Measurements from ENCODE around the gene MGST1.

Gene MGST1

GRCh38 chr12:16348435-16349130 lies 1.1 kb downstream of the MGST1 start:
- H3K27ac ChIP-seq (ENCODE audit: insufficient read depth, low read length, poor library complexity, severe bottlenecking): no peak overlapping the region
- H3K36me3 ChIP-seq (ENCODE audit: control insufficient read depth, insufficient read depth, low read length): no peaks in the 10 kb centered on the region
- no peak for DNase-seq
- H3K4me1 ChIP-seq (ENCODE audit: control insufficient read depth, insufficient read depth, low read length, poor library complexity, severe bottlenecking): no peaks in the 10 kb centered on the region
- H3K4me3 ChIP-seq (ENCODE audit: insufficient read depth, low read depth, low read length, poor library complexity, severe bottlenecking): no peak overlapping the region
- H3K9me3 ChIP-seq (ENCODE audit: control insufficient read depth, low read length): no peaks in the 10 kb centered on the region
- H3K27me3 ChIP-seq (replicated peaks; ENCODE audit: control insufficient read depth, insufficient read depth, low read length, poor library complexity, severe bottlenecking): no peaks in the 10 kb centered on the region

GRCh38 chr12:16349131-16349460 lies 1.7 kb downstream of the MGST1 start:
- Histone ChIP-seq H3K27ac (ENCODE audit: insufficient read depth, low read length, poor library complexity, severe bottlenecking) (no peak overlapping the region), H3K4me3 (ENCODE audit: insufficient read depth, low read depth, low read length, poor library complexity, severe bottlenecking) (no peak overlapping the region), H3K9me3 (ENCODE audit: control insufficient read depth, low read length) (no peaks in the 10 kb centered on the region), H3K4me1 (ENCODE audit: control insufficient read depth, insufficient read depth, low read length, poor library complexity, severe bottlenecking) (no peaks in the 10 kb centered on the region), H3K36me3 (ENCODE audit: control insufficient read depth, insufficient read depth, low read length) (no peaks in the 10 kb centered on the region), H3K27me3 (replicated peaks; ENCODE audit: control insufficient read depth, insufficient read depth, low read length, poor library complexity, severe bottlenecking) (no peaks in the 10 kb centered on the region)
- no peak for DNase-seq

- no peaks in the 10 kb centered on the region for H3K36me3 ChIP-seq (ENCODE audit: control insufficient read depth, insufficient read depth, low read length)
Observed at GRCh38 chr12:16350682-16351081, 3.2 kb downstream of the MGST1 start.

GRCh38 chr12:16352481-16352880 lies 5.0 kb downstream of the MGST1 start:
- H3K4me1 ChIP-seq (ENCODE audit: control insufficient read depth, insufficient read depth, low read length, poor library complexity, severe bottlenecking): no peaks in the 10 kb centered on the region
- no peaks in the 10 kb centered on the region for H3K9me3 ChIP-seq (ENCODE audit: control insufficient read depth, low read length)
- H3K27me3 ChIP-seq (replicated peaks; ENCODE audit: control insufficient read depth, insufficient read depth, low read length, poor library complexity, severe bottlenecking): no peaks in the 10 kb centered on the region
- no peak for DNase-seq
- H3K36me3 ChIP-seq (ENCODE audit: control insufficient read depth, insufficient read depth, low read length): no peaks in the 10 kb centered on the region
- no peak overlapping the region for H3K4me3 ChIP-seq (ENCODE audit: insufficient read depth, low read depth, low read length, poor library complexity, severe bottlenecking)
- no peak overlapping the region for H3K27ac ChIP-seq (ENCODE audit: insufficient read depth, low read length, poor library complexity, severe bottlenecking)

More at GRCh38 chr12:16350682-16351081, 3.2 kb downstream of the MGST1 start:
- Histone ChIP-seq H3K9me3 (ENCODE audit: control insufficient read depth, low read length) (no peaks in the 10 kb centered on the region), H3K27ac (ENCODE audit: insufficient read depth, low read length, poor library complexity, severe bottlenecking) (no peak overlapping the region), H3K4me3 (ENCODE audit: insufficient read depth, low read depth, low read length, poor library complexity, severe bottlenecking) (no peak overlapping the region), H3K4me1 (ENCODE audit: control insufficient read depth, insufficient read depth, low read length, poor library complexity, severe bottlenecking) (no peaks in the 10 kb centered on the region), H3K27me3 (replicated peaks; ENCODE audit: control insufficient read depth, insufficient read depth, low read length, poor library complexity, severe bottlenecking) (no peaks in the 10 kb centered on the region)
- DNase-seq: no peak

GRCh38 chr12:16358878-16359277 lies 11.4 kb downstream of the MGST1 start:
- peaks cover 3% of the 10 kb centered on the region for H3K9me3 ChIP-seq (ENCODE audit: control insufficient read depth, low read length)
- H3K27me3 ChIP-seq (replicated peaks; ENCODE audit: control insufficient read depth, insufficient read depth, low read length, poor library complexity, severe bottlenecking): no peaks in the 10 kb centered on the region
- no peak overlapping the region for H3K4me3 ChIP-seq (ENCODE audit: insufficient read depth, low read depth, low read length, poor library complexity, severe bottlenecking)
- DNase-seq: no peak
- H3K4me1 ChIP-seq (ENCODE audit: control insufficient read depth, insufficient read depth, low read length, poor library complexity, severe bottlenecking): no peaks in the 10 kb centered on the region
- no peak overlapping the region for H3K27ac ChIP-seq (ENCODE audit: insufficient read depth, low read length, poor library complexity, severe bottlenecking)
- no peaks in the 10 kb centered on the region for H3K36me3 ChIP-seq (ENCODE audit: control insufficient read depth, insufficient read depth, low read length)

- Histone ChIP-seq H3K4me3 (ENCODE audit: insufficient read depth, low read depth, low read length, poor library complexity, severe bottlenecking) (no peak overlapping the region), H3K27me3 (replicated peaks; ENCODE audit: control insufficient read depth, insufficient read depth, low read length, poor library complexity, severe bottlenecking) (no peaks in the 10 kb centered on the region), H3K36me3 (ENCODE audit: control insufficient read depth, insufficient read depth, low read length) (no peaks in the 10 kb centered on the region), H3K27ac (ENCODE audit: insufficient read depth, low read length, poor library complexity, severe bottlenecking) (no peak overlapping the region), H3K9me3 (ENCODE audit: control insufficient read depth, low read length) (peaks cover 3% of the 10 kb centered on the region), H3K4me1 (ENCODE audit: control insufficient read depth, insufficient read depth, low read length, poor library complexity, severe bottlenecking) (no peaks in the 10 kb centered on the region)
- DNase-seq: no peak
Observed at GRCh38 chr12:16359512-16360491, 12.4 kb downstream of the MGST1 start.

GRCh38 chr12:16361142-16361783 lies 13.8 kb downstream of the MGST1 start:
- H3K9me3 ChIP-seq (ENCODE audit: control insufficient read depth, low read length): peaks cover 3% of the 10 kb centered on the region
- H3K27me3 ChIP-seq (replicated peaks; ENCODE audit: control insufficient read depth, insufficient read depth, low read length, poor library complexity, severe bottlenecking): no peaks in the 10 kb centered on the region
- H3K4me3 ChIP-seq (ENCODE audit: insufficient read depth, low read depth, low read length, poor library complexity, severe bottlenecking): no peak overlapping the region
- no peak for DNase-seq
- H3K36me3 ChIP-seq (ENCODE audit: control insufficient read depth, insufficient read depth, low read length): no peaks in the 10 kb centered on the region
- H3K4me1 ChIP-seq (ENCODE audit: control insufficient read depth, insufficient read depth, low read length, poor library complexity, severe bottlenecking): no peaks in the 10 kb centered on the region
- H3K27ac ChIP-seq (ENCODE audit: insufficient read depth, low read length, poor library complexity, severe bottlenecking): no peak overlapping the region

- no peaks in the 10 kb centered on the region for H3K4me1 ChIP-seq (ENCODE audit: control insufficient read depth, insufficient read depth, low read length, poor library complexity, severe bottlenecking)
- H3K4me3 ChIP-seq (ENCODE audit: insufficient read depth, low read depth, low read length, poor library complexity, severe bottlenecking): no peak overlapping the region
- no peaks in the 10 kb centered on the region for H3K27me3 ChIP-seq (replicated peaks; ENCODE audit: control insufficient read depth, insufficient read depth, low read length, poor library complexity, severe bottlenecking)
- no peak for DNase-seq
- peaks cover 3% of the 10 kb centered on the region for H3K9me3 ChIP-seq (ENCODE audit: control insufficient read depth, low read length)
- no peak overlapping the region for H3K27ac ChIP-seq (ENCODE audit: insufficient read depth, low read length, poor library complexity, severe bottlenecking)
- no peaks in the 10 kb centered on the region for H3K36me3 ChIP-seq (ENCODE audit: control insufficient read depth, insufficient read depth, low read length)
Observed at GRCh38 chr12:16362550-16362949, 15.1 kb downstream of the MGST1 start.

GRCh38 chr12:16369156-16369555 lies 21.7 kb downstream of the MGST1 start:
- Histone ChIP-seq H3K27me3 (replicated peaks; ENCODE audit: control insufficient read depth, insufficient read depth, low read length, poor library complexity, severe bottlenecking) (no peaks in the 10 kb centered on the region), H3K36me3 (ENCODE audit: control insufficient read depth, insufficient read depth, low read length) (no peaks in the 10 kb centered on the region), H3K9me3 (ENCODE audit: control insufficient read depth, low read length) (no peaks in the 10 kb centered on the region), H3K4me1 (ENCODE audit: control insufficient read depth, insufficient read depth, low read length, poor library complexity, severe bottlenecking) (no peaks in the 10 kb centered on the region), H3K4me3 (ENCODE audit: insufficient read depth, low read depth, low read length, poor library complexity, severe bottlenecking) (no peak overlapping the region), H3K27ac (ENCODE audit: insufficient read depth, low read length, poor library complexity, severe bottlenecking) (no peak overlapping the region)
- no peak for DNase-seq

GRCh38 chr12:16370096-16370495 lies 22.7 kb downstream of the MGST1 start:
- Histone ChIP-seq H3K36me3 (ENCODE audit: control insufficient read depth, insufficient read depth, low read length) (no peaks in the 10 kb centered on the region), H3K4me3 (ENCODE audit: insufficient read depth, low read depth, low read length, poor library complexity, severe bottlenecking) (no peak overlapping the region), H3K27ac (ENCODE audit: insufficient read depth, low read length, poor library complexity, severe bottlenecking) (no peak overlapping the region)

More at GRCh38 chr12:16370096-16370495, 22.7 kb downstream of the MGST1 start:
- Histone ChIP-seq H3K9me3 (ENCODE audit: control insufficient read depth, low read length) (no peaks in the 10 kb centered on the region), H3K4me1 (ENCODE audit: control insufficient read depth, insufficient read depth, low read length, poor library complexity, severe bottlenecking) (no peaks in the 10 kb centered on the region), H3K27me3 (replicated peaks; ENCODE audit: control insufficient read depth, insufficient read depth, low read length, poor library complexity, severe bottlenecking) (no peaks in the 10 kb centered on the region)
- no peak for DNase-seq
